GM18868 (cell line): ENCODE data around the gene TPCN2.

ENCODE experiments used
- ATAC-seq: cut with Tn5 transposase; IDR thresholded peaks from one replicate; pipeline ENCODE4 v1.9.1; 2021; ENCODE audit warnings: mild to moderate bottlenecking, moderate library complexity; ENCODE audit not compliant: unreplicated experiment

Gene TPCN2

DNA sequence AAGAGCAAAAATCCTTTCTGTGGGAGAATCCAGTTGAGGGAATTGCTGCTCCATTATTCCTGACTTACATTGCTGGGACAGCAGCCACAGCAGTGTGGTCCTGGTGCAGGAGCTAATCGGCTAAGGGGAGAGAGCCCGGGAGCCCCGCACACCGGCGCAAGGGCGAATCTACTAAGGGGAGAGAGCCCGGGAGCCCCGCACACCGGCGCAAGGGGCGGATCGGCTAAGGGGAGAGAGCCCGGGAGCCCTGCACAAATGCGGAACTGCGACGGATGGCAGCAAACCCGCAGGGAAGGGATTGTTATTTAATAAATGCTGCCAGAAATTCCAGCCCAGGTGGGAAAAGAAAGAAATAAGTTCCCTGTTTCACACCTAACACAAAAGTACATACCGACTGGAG, 43.5 kb downstream of the TPCN2 start:
- no peak for ATAC-seq

GRCh38 chr11:69093106-69093505, 44.4 kb downstream of the TPCN2 start:
- ATAC-seq, result no peak

- no peak for ATAC-seq
These were observed 45.6 kb downstream of the TPCN2 start for GRCh38 chr11:69094111-69094914.

DNA sequence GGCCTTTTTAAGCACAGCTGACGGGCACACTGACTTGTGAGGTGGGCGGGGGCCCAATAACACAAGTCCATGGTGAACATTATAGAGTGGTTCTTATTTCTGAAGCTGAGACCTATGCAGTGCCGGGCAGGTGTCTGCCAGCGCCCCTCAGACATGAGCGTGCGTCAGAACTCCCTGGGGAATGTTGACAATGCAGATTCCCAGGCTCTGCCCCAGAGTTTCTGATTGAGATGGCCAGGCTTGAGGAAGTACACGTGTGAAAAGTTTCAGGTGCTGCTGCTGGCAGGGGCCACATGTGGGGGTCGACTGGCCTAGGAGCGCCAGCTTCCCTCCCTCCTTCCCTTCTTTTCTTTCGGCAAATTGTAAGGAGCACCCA, 46.2 kb downstream of the TPCN2 start:
- no peak for ATAC-seq

- no peak for ATAC-seq
These were observed 46.6 kb downstream of the TPCN2 start for GRCh38 chr11:69095300-69095699.

DNA sequence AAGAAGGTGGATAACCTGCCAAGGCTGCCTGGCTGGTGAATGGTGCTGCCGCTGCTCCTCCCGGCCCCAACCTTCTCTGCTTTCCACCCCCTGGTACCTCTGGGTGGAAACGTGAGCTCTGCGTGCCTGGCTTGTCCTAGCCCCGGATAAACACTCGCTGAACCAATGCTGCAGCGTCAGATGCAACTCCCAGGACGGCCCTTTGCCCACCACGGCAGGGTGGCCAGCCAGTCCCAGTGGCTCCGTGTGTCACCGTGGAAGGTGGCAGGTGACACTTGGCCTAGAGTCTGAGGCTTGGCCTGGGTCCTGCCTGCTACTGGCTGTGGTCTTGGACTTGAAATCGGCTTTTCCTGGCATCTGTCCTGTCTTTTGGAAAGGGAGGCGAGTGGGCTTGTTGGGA, 47.7 kb downstream of the TPCN2 start:
- no peak for ATAC-seq

- no peak for ATAC-seq
These were observed 48.5 kb downstream of the TPCN2 start for GRCh38 chr11:69097263-69097662.

- no peak for ATAC-seq
These were observed 50.4 kb downstream of the TPCN2 start for GRCh38 chr11:69099180-69099579.

DNA sequence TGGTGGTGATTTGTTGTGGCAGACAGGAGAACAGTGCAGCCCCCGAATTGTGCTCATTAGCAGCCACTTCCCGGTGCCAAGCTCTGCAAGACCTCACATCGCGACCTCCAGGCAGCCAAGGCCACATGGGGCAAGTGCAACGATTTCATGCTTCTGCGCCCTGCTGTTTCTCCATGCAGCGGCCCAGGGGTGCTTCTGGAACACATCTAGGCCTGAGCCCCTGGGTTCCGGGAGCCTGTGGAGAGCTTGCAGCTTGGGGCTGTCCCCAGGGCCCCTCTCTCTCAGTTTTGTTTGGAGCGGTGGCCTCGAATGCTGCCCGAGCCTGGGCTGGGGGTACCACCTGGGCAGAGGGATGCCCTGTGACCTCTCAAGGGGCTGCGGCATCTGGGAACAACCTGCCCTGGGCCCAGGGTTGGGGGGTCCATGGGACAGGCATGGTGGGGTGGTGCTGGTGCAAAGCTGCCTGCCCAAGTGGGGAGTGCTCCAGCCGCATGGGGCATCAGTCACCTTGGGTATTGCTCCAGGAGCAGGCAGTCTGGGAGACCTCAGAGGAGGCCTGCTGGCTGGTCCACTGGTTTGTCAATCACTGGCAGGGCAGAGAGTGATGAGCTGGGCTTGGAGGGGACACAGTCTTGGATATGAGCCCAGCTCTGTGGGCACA, 51.9 kb downstream of the TPCN2 start:
- ATAC-seq, result no peak

- no peak for ATAC-seq
These were observed 52.5 kb downstream of the TPCN2 start for GRCh38 chr11:69101115-69101791.

DNA sequence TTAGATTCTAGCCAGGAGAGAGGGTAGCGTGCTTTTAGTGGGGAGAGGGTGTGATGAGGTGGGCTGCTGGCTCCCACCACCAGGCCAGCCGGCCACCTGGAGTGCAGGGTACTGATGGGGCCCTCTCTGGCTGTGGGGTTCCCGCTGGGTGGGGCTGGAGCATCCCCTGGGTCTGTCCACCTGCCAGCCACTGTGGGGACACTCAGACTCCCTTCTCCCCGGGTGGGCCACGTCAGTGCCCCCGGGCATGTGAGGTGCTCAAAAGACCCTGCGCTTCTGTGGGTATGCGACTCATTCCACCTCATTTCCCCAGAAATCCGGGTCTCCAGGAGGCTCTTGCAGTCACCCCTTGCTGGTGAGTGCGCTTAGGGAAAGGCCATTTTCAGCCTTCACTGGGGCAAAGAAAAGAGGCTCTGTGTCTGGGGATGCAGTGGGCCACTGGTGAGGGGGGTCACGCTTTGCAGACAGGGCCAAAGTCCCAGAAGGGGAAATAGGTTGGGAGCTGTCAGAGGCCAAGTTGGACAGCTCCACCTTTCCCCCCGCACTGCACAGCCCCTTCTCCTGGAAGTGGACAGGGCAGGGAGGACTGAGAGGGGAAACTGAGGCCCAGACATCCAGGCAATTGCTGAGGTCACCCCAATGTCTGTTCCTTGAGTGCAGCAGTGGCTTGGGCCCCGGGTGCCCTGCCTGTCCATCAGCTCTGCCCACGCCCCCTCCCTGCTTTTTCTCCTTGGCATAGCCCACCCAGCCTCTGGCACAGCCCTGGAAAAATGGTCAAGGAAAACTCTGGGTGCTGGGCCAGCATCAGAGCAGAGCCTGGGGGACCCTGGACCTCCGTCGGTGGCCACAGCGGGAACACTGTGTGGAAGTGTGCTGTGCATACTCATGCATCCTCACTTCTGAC, 53.3 kb downstream of the TPCN2 start:
- no peak for ATAC-seq

- no peak for ATAC-seq
These were observed 54.2 kb downstream of the TPCN2 start for GRCh38 chr11:69102732-69103615.

GRCh38 chr11:69104212-69104855, 55.6 kb downstream of the TPCN2 start:
- no peak for ATAC-seq

DNA sequence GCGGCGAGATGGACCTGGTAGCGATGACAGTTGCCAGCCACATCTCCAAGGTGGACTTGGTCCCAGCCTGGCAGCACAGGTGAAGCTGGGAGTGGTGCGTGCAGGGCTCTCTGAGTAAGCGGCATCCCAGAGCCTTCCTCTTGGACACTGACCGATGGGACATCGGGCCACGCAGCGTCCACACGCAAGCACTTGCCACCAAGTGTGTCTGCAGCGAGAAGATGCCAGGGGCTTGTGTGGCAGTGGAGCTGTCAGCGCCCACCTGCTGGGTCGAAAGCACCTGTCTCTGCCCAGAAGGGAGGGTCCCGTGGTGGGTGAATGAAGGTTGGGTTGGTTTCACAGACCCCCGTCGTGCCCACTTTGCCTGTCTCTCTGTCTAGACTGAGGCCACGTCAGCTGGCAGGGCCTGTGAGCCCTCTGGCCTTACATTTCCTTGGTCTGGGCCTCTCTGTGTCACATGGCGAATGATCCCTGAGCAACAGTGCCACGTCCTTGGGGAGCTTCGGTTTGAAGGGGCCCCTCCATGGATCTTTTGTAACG, 56.2 kb downstream of the TPCN2 start:
- no peak for ATAC-seq

- no peak for ATAC-seq
These were observed 56.8 kb downstream of the TPCN2 start for GRCh38 chr11:69105461-69106030.

GRCh38 chr11:69106031-69106811, 57.5 kb downstream of the TPCN2 start:
- ATAC-seq, result no peak

DNA sequence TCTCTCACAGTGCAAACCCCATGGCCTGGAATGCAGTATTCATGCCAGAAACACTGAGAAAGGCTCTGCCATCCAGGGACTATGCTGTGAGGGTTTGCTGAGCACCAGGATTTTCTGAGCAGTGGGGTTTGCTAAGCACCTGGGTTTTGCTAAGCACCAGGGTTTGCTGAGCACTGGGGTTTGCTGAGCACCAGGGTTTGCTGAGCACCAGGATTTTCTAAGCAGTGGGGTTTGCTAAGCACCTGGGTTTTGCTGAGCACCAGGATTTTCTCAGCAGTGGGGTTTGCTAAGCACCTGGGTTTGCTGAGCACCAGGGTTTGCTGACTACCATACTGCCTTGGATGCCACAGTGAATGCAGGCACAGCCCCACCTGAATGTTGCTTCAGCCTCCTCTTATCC, 58.7 kb downstream of the TPCN2 start:
- no peak for ATAC-seq

GRCh38 chr11:69108030-69108429, 59.3 kb downstream of the TPCN2 start:
- ATAC-seq, result no peak
